Superior temporal gyrus (tissue), 1 donor: ENCODE data around the gene AHDC1.

ENCODE experiments used
- DNase-seq: peaks from one replicate; pipeline ENCODE4 v3.0.0-alpha.2; 2016; ENCODE audit errors: extremely low spot score

The AHDC1 gene

DNA sequence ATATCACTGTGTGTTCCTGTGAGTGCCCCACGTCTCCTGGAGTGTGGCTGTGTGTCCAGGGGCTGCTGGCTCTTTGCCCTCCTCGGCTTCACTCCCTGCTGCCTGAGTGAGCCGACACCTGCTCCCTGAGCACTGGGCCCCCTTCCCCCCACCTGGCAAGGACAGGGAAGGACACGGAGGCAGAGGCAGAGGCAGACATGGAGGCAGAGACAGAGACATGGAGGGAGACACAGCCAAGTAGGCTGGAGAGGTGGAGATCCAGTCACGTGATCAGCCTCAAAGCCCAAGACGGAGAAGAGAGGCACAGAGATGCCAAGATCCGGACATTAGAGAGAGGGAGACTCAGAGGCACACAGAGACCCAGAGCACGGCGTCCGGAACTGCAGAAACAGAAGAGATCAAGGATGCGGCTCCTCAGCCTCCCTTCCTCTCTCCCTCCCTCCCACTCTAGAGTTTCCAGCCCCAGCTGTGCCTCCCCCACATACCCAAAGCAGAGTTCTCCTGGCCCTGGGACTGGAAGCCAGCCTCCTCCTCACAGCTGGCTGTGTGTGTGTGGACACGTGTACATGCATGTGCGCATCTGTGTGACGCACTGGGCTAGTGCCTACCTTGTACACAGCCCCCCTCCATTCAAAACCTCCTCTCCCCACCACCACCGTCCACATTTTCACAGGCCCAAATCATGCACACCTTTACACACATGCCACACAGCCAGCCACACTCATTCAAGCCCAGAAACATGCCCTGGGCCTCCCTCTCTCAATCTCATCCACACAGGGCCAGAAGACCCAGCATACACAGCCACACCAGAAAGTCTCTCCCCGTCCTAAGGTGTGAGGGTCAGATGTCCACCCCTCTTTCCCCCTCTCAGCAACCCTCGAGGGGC is 74.9 kb downstream of the AHDC1 start:
- DNase-seq: peak; percentile 71

DNA sequence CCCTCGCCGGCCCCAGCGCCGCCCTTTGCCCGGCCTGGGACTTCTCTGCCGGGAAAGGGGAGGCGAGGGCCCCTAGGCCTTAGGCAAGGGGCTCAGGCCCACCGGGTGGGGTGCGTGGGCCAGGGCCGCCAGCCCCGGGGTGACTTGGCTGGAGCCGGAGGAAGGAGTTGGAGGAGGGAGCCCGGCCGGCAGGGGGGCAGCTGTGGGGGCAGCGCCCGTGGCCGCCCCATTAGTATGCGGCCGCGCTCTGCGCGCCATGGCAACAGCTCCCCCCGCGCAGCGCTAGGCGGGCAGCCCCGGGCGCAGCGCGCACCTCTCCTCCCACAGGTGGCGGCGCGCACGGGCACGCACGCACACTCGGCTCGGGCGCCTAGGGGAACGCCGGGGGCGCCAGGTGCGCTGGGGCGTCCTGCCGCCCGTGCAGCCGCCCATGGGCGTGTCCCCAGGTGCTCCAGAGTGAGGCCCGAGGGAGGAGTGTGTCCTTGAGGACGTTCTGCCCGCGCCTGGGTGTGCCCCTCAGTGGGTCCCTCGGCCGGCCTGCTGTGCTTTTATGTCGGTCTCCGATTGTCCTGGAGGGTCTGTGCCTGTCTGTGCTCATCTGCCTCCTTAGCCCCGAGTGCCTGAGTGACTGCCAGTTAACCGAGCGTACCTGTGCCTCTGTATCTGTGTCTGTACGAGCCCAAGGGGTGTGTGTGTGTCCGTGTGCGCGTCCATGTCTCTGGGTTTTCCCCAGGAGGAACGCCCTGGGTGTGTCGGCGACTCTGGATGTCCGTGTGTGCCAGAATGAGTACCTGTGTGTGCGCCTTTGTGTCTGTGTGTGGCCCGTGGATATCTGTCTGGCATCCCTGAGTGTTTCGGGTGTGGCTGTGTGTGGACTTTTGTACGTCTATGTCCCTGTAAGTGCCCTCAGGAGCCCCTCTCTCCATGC is 75.8 kb downstream of the AHDC1 start:
- no peak for DNase-seq

DNA sequence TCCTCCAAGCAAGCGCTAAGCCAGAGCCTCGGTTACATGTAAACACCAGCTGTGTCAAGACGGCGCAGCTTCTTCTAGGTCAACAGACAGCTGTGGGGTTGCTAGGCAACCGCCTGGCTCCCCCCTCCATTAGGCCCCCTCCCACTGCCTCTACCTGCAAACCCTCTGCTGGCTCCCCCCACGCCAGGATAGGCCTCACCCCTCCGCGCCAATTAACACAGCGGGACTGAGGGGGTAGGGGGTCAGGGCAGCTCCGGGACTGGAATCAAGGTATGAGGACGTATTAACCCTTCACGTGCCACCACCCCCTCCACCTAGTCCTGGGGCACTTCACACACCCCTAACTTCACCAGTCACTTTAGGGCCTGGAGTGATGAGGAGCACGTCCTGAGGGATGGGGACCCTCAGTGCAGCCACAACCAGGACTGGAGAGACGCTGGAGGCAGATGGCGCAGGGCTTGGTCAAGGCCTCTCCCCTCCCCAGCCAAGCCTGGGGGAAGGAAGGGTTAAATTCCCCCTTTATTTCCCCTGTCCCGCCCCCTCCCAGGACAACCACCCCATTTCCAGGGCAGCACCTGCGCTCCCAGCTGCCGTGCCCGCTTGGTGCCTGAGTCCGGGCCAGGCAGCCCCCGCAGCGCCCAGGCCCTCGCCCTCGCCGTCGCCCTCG is 76.6 kb downstream of the AHDC1 start:
- DNase-seq: peak; percentile 46

DNA sequence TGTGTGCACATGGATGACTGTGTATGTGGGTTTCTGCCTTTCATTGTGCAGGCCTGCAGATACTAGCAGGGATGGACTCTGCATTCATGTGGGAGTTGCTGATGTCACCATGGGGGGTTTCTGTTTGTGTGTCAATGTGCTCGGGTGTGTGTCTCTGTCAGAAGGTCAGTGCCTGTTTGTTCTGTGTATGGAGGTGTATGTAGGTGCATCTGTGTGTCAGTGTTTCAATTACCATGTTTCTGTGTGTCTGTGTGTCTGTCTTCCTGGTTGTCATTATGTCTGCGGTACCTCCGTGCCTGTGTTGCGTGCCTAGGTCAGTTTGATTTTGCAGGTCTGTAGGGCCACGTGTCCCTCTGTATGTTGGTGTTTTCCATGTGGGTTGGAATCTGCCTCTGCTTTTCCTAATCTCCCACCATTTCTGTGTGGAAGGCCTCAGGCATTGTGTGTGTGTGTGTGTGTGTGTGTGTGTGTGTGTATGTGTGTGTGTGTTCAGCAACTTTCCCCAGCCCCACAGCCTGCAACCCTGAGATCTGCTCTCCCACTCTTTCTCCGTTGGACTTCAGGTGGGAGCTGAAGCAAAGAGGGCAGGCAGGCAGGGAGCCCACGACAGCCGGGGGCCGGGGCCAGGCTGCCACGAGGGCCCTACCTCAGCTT is 77.2 kb downstream of the AHDC1 start:
- no peak for DNase-seq

DNA sequence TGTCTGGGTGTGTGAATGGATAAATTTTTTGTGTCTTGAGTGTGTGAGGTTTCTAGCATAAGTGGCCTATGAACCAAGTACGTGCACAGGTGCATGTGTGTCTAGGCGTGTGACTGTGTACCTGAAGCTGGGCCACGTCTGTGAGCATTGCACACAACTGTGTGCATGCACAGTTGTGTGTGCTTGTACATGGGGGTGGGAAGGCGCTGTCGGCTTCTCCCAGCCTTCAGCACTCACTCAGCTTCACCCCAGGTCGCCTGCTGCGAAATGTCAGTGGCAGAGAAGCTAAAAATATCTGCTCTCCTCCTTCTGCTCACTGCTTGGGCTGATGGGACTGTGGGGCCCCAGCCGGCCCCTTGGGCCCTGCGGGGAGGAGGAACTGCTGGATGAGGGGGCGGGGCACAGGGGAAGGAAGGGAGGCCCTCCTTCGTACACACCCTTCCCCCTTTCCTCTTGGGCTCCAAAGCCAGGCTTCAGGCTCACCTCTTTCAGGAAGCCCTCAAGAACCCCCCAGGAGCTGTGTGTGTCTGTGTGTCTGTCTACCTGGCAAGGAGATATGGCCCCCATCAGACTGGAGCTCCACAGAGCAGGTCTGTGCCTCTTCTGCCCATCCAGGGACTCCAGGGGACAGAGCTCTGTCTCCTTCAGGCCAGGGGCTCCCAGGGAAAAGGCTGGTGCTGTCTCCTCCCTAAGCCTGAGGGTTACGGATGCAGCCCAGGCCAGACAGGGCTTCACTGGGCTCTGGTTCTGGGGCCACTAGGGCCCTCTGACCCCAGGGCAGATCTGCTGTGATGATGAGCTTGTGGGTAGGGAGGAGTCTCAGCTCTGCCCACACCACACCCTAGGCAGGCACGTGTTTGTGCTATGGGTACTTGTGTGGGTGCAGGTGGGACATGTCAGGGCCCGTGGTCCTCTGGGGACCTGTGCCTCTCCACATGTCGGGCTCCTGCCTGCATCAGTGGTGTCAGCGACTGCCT is 78.4 kb downstream of the AHDC1 start:
- no peak for DNase-seq

DNA sequence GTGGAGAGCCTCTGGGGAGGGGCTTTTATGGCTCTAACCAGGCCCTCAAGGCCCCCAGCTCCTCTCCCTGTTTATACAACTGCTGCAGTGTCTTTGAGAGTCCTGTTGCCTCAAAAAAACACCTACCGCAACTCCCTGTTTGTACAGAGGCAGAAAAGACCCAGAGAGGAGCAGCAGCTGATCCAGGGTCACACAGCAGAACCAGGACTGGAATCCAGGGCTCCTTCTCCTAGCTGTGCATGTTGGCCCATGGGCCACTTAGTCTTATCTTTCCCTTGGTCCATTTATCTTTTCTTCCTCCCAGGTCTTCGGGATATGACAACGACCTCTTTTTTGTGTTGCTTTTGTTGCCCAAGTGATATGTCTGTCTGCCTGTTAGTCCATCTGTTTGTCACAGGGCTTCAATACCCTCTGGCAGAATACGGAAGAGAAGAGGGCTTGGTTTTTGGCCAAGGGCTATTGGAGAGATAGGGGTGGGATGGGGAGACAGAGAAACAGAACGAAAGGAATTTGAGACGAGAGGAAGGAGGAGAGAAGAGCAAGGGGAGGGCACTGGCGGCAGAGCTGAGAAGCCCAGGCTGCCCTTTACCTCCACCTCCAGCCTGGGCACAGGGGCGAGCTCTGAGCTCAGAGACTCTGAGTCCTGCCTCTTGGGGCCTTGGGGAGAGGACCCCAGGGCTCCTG is 80.5 kb downstream of the AHDC1 start:
- no peak for DNase-seq

DNA sequence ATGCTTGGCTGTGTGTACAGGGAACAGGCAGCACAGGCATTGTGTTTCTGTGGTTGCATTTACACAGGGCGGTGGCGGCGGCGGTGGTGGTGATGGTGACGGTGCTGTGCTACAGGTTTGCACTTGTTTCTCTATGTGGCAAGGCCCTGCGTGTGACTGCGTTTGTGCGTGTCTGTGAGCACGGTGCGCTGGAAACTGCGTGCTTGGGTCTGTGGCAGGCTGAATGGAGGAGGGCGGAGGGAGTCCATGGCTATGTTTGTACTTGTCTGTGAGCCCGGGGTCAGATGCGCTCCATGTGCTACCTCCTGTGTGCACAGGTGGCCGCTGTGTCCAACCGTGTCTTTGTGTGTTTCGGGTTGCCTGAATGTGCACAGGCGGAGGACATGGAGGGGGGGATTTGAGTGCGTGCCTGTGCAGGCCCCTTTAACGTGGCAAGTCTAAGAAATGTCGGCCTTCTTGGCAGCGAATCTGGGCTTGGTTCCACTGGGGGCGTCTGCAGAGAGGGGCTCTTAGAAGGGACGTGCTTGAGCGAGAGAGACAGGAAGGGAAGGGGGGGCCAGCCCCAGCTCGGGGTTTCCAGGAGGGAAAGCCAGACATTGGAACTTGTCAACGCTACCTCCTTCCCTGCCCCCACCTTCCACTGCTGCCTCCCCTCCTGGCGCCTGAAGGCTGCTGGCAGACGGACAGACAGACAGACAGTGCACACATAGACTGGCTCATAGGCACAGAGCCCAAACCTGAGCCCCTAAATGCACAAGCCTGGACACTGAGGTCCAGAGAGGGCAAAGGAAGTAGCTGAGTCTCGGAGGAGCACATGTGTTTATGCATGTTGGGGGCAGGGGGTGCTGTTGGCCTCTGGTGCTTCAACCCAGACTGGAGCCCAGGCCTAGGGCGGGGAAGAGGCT is 81.3 kb downstream of the AHDC1 start:
- peak; percentile 49 for DNase-seq

DNA sequence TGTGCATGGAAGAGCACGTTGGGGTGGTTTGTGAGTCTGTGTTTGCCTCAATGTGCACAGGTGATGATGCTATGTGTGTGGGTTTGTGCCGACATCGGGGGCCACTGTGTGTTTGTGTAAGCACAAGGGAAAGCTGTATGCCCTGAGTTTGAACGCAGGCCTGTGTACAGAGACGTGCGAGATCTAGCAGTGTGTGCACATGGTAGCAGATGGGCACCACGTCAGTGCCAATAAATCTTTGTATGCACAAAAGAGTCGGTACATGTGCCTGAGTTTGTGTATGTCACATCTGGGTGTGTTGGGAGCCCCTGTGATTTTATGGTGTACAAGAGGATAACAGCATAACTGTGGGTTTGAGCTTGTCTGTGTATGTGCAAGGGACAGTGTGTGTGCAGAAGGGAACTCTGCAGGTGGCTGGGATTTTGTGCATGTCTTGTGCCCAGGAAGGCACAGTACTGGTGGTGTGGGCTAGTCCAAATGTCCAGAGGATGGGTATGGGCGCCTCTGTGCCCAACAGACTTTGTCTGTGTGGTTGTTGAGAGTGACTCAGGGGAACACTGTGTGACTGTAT is 82.0 kb downstream of the AHDC1 start:
- DNase-seq: peak; percentile 63

DNA sequence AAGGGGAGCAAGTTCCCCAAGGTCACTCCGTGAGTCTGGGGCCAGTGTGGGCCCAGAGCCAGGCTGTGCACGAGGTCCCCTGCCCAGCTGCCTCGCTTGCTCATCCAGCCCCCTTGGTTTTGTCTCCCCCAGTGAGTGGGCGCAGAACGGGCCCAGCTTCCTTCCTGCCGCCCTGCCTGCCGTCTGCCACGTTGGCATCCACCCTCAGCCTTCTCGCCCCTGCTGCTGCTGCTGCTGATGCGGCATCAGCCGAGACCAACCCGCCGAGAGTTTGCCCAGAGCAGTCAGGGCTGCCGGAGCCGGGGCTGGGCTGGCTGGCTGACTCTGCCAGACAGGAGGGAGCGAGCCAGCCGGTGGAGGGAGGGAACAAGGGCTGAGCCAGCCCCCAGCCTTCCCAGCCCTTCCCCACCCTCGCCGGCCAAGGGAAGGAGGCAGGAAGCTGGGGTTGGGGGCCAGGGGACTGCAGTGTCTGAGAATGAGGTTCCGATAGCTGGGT is 82.6 kb downstream of the AHDC1 start:
- no peak for DNase-seq

DNA sequence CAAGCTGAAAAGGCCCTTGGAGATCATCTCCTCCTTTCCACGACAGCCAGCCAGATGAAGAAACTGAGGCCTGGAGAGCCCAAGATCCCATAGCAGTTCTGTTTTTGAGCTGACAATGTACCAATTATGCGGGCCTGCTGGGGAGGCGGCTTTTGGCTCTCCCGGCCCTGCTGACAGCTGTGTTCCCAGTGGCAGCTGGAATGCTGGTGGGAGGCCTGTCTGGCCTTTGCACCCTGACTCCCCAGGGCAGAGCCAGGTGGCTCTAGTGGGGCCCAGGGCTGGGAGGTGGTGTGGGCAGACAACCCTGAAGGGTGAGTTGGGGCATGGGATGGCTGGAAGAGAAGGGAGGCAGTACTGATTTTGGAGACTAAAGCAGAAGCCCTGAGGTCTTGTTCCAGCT is 83.3 kb downstream of the AHDC1 start:
- DNase-seq: peak; percentile 77

DNA sequence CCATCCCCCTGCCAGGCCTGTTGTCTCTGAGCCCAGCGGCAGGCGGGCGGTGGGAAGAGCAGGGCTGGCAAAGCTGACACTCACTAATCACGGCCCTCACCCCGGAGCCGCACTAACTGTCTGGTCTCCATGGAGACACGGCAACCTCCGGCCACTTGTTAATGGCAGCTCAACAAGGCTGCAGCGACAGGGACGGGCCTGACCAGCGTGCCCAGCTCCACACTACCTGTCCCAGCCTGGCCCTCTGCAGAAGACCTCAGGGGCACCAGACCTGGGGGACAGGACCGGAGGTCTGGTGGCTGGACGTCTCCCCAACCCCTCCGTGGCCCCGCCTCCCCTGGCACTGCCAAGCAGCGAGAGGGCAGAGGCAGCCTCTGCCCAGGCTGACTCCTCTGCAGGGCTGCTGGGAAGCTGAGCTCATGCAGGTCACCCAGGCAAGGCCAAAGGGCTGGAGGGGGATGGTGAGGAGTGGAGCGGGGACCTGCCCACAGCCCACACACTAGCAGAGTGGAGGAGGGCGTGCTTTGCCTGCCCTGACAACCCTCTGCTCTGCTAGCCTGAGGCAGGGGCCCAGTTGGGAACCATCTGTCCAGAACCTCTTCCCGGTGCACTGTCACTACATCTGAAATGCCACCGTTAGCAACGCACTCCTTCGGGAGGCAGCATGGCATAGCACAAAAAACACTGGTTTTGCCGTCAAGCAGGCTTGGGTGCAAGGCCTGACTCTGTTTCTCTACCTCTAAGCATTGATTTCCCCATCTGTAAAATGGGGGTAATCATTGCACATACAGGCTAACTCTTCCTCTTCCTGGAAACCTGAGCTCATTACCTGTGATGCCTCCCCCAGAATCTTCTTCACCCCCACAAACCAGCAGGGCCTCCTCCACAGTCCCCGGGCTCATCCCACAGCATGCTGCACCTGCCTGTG is 84.3 kb downstream of the AHDC1 start:
- DNase-seq: no peak

DNA sequence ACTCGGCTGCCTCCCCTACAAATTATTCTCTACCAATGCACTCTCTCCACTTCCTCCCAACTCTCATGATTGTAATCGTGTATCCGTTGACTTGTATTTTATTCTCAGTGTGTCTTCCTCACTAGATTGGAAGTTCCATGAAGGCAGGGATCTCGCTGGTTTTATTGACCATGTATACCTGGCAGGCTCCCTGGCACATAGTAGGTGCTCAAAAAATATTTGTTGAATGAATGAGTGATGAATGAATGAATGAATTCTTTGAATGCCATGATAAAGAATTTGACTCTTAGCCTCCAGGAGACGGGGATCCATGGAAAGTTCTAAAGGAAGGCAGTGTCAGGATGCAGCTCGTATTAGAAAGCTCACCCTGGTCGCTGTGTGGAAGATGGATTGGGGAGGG is 85.1 kb downstream of the AHDC1 start:
- DNase-seq: no peak

DNA sequence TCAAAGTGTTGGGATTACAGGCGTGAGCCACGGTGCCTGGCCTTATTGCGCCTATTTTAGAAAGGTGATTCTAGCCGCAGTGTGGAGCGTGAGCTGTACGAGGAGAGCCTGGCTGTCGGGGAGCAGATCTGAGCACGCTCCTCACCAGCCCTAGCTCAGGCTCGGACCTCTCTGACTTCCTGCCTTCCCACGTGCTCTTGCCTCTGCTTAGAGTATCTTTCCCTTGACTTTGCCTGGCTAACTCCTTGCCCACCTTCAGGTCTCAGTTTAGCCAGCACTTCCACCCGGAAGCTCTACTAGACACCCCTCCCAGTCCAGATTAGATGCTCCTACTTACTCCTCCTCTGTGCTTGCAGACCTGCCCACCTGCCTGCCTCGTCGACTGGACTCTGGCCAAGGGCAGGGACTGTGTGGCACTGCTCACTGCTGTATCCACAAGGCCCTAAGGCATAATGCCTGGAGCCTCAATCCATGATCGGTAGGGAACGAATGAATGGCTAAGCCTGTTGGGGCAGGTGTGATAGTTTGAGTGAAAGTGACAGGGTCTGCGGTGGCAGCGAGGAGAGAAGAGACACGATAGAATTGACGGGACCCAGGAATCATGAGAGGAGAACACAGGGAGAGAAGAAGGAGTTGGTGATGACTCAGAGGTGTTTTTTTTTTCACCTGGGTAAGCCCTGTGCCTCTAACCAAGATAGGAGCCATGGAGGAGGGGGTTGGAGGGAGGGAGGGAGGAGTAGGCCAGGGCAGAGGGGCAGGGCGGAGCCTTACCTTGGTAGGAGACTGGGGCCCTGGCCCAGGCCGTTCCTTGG is 85.8 kb downstream of the AHDC1 start:
- peak; percentile 3 for DNase-seq

DNA sequence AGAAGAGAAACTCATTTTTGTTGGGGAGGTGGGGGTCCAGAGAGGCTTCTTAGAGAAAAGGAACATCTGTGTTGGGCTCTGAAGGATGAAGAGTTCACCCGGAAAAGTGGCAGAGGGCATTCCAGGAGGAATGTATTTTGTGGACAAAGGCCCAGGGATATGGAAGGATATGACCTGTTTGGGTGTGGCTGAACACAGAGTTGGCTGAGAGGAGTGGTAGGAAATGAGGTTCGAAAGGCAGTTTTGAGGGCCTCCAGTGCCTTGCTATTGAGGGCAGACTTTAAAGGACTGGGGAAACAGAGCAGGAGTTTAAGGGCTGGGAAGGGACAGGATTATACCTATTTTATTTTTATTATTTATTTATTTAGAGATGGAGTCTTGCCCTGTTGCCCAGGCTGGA is 86.6 kb downstream of the AHDC1 start:
- peak; percentile 1 for DNase-seq

DNA sequence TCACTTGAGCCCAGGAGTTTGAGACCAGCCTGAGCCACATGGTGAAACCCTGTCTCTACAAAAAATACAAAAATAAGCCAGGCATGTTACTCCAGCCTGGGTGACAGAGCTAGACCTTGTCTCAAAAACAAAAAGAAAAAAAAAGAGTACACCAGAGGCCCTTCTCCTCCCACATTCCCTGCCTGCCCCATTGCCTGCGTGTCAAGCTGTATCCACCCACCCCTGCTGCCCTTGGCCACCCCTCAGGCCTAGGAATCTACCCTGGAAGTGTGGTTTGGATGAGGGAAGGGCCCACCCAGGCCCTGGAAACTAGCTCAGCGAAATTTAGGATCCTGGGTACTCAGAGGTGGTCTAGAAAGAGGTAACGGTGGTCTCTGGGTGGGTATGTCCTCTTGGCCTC is 88.3 kb downstream of the AHDC1 start:
- no peak for DNase-seq

DNA sequence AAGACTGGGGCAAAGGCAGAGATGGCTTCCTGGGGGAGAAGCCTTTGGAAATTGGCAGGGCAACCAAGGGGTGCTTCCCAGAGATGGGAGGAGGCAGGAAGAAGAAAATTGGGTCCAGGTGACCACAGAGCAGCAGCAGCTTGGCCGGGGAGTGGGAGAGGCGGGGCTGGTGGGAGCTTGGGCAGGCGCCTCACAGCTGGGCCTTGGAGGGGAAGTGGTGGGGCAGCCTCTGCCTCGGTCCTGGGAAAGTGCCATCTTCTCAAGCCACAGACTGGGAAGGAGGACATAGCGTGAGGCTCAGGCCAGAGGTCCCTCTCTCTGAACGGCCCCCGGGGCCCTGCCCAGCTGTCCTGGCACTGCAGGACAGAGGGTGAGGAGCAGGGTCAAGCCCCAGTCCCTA is 90.0 kb downstream of the AHDC1 start:
- DNase-seq: no peak
